GM21423 (cell line): ENCODE results near the gene NLN.
"Not testable (repeated sequence)": the region's sequence is repeated elsewhere in the genome, so short reads cannot be mapped to it uniquely, and the experiment has no call there.

ENCODE experiments used
- ATAC-seq: cut with Tn5 transposase; IDR thresholded peaks from one replicate; pipeline ENCODE4 v1.9.1; 2021; ENCODE audit warnings: mild to moderate bottlenecking, moderate library complexity; ENCODE audit not compliant: unreplicated experiment

Gene NLN

GRCh38 chr5:65807494-65807893 is 85.5 kb downstream of the NLN start:
- ATAC-seq: not testable (repeated sequence)

- ATAC-seq: no peak
Measured at GRCh38 chr5:65808251-65808741, 86.3 kb downstream of the NLN start.

GRCh38 chr5:65808818-65809217 is 86.8 kb downstream of the NLN start:
- no peak for ATAC-seq

- ATAC-seq: no peak
Measured at GRCh38 chr5:65809817-65810531, 88.0 kb downstream of the NLN start.

GRCh38 chr5:65811004-65811403 is 89.0 kb downstream of the NLN start:
- ATAC-seq: no peak

- ATAC-seq: no peak
Measured at GRCh38 chr5:65811885-65812284, 89.9 kb downstream of the NLN start.

GRCh38 chr5:65812648-65813047 is 90.6 kb downstream of the NLN start:
- ATAC-seq: no peak

GRCh38 chr5:65813174-65813573 is 91.2 kb downstream of the NLN start:
- no peak for ATAC-seq

- ATAC-seq: no peak
Measured at GRCh38 chr5:65815161-65815560, 93.2 kb downstream of the NLN start.

- no peak for ATAC-seq
Measured at GRCh38 chr5:65816729-65817128, 94.7 kb downstream of the NLN start.

- no peak for ATAC-seq
Measured at GRCh38 chr5:65817931-65818330, 95.9 kb downstream of the NLN start.

- ATAC-seq: no peak
Measured at GRCh38 chr5:65818592-65818991, 96.6 kb downstream of the NLN start.

GRCh38 chr5:65819215-65819904 is 97.4 kb downstream of the NLN start:
- no peak for ATAC-seq

- ATAC-seq: no peak
Measured at GRCh38 chr5:65819905-65820240, 97.9 kb downstream of the NLN start.

- no peak for ATAC-seq
Measured at GRCh38 chr5:65820373-65820772, 98.4 kb downstream of the NLN start.

GRCh38 chr5:65821966-65822365 is 100.0 kb downstream of the NLN start:
- ATAC-seq: no peak

GRCh38 chr5:65822710-65823109 is 100.7 kb downstream of the NLN start:
- no peak for ATAC-seq

- ATAC-seq: no peak
Measured at GRCh38 chr5:65823204-65823603, 101.2 kb downstream of the NLN start.

- ATAC-seq: no peak
Measured at GRCh38 chr5:65823845-65824445, 101.9 kb downstream of the NLN start.

- ATAC-seq: peak; percentile 76
Measured at GRCh38 chr5:65825408-65826328, 103.7 kb downstream of the NLN start.
